AG10803 (cell line): ENCODE measurements around the gene SALL4.
A peak's percentile ranks its signal among the peaks of the same experiment; 100 is the strongest.

Experiments used
- DNase-seq: peaks from one replicate; pipeline ENCODE4 v3.0.0; 2010; ENCODE audit warnings: low read depth
- H3K4me3 ChIP-seq: 2 replicates; pipeline ENCODE4 v1.5.1; 2011; ENCODE audit warnings: mild to moderate bottlenecking, low read length, control low read depth
- TF ChIP-seq, protein P1 (sequence below): conservative IDR thresholded peaks from 2 replicates; pipeline ENCODE4 v1.5.1; 2011; ENCODE audit warnings: mild to moderate bottlenecking, low read length, control low read depth, inconsistent platforms

SALL4 gene

GRCh38 chr20:51752343-51752951, 49.9 kb downstream of the SALL4 start:
- peak overlapping the region; percentile 39 for H3K4me3 ChIP-seq
- TF ChIP-seq, protein P1, sequence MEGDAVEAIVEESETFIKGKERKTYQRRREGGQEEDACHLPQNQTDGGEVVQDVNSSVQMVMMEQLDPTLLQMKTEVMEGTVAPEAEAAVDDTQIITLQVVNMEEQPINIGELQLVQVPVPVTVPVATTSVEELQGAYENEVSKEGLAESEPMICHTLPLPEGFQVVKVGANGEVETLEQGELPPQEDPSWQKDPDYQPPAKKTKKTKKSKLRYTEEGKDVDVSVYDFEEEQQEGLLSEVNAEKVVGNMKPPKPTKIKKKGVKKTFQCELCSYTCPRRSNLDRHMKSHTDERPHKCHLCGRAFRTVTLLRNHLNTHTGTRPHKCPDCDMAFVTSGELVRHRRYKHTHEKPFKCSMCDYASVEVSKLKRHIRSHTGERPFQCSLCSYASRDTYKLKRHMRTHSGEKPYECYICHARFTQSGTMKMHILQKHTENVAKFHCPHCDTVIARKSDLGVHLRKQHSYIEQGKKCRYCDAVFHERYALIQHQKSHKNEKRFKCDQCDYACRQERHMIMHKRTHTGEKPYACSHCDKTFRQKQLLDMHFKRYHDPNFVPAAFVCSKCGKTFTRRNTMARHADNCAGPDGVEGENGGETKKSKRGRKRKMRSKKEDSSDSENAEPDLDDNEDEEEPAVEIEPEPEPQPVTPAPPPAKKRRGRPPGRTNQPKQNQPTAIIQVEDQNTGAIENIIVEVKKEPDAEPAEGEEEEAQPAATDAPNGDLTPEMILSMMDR, result no peak
- peak; percentile 92 for DNase-seq

DNA sequence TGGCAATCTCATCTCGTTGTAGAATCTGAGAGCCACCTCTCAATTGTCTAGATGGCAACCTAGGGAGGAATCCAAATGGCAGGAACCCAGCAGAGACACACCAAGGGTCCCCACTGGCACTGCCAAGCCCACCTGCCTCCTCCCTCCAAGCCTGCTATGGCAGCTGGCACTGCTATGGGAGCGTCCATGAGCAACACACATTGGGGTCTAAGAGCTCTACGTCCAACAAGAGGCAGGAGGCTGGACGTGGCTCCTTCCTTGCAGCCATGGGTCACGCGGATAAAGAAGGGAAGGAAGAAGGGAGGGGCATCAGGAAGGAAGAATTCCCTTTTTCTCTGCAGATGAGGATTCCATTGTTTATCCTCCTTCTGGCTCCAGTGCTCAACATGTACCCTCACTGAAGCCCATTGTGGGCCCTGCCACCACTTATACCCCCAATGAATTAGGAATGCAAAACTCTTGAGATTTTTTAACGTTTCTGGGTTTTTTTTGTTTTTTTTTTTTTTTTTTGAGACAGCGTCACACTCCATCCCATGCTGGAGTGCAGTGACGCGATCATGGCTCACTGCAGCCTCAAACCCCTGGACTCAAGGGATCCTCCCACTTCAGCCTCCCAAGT, 51.4 kb downstream of the SALL4 start:
- no peak for DNase-seq
- H3K4me3 ChIP-seq, result no peak overlapping the region
- TF ChIP-seq, protein P1, result no peak

- DNase-seq, result peak; percentile 94
- TF ChIP-seq, protein P1, result no peak
- no peak overlapping the region for H3K4me3 ChIP-seq
Observed at GRCh38 chr20:51750037-51750769, 52.1 kb downstream of the SALL4 start.

GRCh38 chr20:51749674-51750036, 52.7 kb downstream of the SALL4 start:
- TF ChIP-seq, protein P1, result no peak

GRCh38 chr20:51747182-51747911, 55.0 kb downstream of the SALL4 start:
- TF ChIP-seq, protein P1, result no peak
- no peak overlapping the region for H3K4me3 ChIP-seq
- no peak for DNase-seq

More at GRCh38 chr20:51749674-51750036, 52.7 kb downstream of the SALL4 start:
- H3K4me3 ChIP-seq, result no peak overlapping the region
- peak; percentile 43 for DNase-seq

GRCh38 chr20:51745804-51746203, 56.5 kb downstream of the SALL4 start:
- no peak for DNase-seq
- H3K4me3 ChIP-seq, result no peak overlapping the region
- TF ChIP-seq, protein P1, result no peak
